Measurements from ENCODE around the gene CNIH1. TPM values are rescaled to one million over a fixed set of nuclear protein-coding genes. Genes with fewer than 3 reads are reported as not detected.
"Not testable (repeated sequence)": the region's sequence is repeated elsewhere in the genome, so short reads cannot be mapped to it uniquely, and the experiment has no call there.

The CNIH1 gene
- total and polyA plus RNA-seq, 7 experiments from 2014 or later: 50.5 to 99.3 (median 59.7) TPM

DNA sequence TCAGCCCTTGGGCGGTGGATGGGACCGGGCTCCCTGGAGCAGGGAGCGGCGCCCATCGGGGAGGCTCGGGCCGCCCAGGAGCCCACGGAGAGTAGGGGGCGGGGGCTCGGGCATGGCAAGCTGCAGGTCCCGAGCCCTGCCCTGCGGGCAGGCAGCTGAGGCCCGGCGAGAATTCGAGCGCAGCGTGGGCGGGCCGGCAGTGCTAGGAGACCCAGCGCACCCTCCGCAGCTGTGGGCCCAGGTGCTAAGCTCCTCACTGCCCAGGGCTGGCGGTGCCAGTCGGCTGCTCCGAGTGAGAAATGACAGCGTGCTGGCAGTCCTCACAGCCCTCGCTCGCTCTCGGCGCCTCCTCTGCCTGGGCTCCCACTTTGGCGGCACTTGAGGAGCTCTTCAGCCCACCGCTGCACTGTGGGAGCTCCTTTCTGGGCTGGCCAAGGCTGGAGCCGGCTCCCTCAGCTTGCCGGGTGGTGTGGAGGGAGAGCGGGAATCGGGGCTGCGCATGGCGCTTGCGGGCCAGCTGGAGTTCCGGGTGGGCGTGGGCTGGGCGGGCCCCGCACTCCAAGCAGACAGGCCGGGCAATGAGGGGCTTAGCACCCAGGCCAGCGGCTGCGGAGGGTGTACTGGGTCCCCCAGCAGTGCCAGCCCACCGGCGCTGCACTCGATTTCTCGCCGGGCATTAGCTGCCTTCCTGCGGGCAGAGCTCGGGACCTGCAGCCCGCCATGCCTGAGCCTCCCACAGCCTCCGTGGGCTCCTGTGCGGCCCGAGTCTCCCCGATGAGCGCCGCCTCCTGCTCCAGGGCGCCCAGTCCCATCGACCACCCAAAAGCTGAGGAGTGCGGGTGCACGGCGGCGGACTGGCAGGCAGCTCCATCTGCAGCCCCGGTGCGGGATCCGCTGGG is 47.9 kb downstream of the CNIH1 start:
- H3K27ac Mint-ChIP-seq; H3K4me3 ChIP-seq (ENCODE audit: low read length); H3K9me3 ChIP-seq (ENCODE audit: control insufficient read depth in 2 of 3, low read length in 3 of 3); H3K36me3 Mint-ChIP-seq; H3K4me1 ChIP-seq (ENCODE audit: control insufficient read depth in 2 of 2, insufficient read depth in 2 of 2, low read length in 2 of 2); H3K27ac ChIP-seq (ENCODE audit: low read depth, low read length); intact Hi-C loops (cut with micrococcal nuclease); CTCF ChIA-PET; H3K27me3 ChIP-seq (ENCODE audit: control insufficient read depth in 2 of 2, insufficient read depth in 2 of 2, low read length in 2 of 2); H3K9me3 Mint-ChIP-seq; DNase-seq; ATAC-seq; POLR2A ChIA-PET; H3K36me3 ChIP-seq (ENCODE audit: control insufficient read depth in 2 of 3, insufficient read depth in 3 of 3, low read length in 3 of 3); H3K4me3 Mint-ChIP-seq: not testable (repeated sequence)
- Mint-ChIP-seq H3K27me3 (peaks cover 4 to 17% (median 5%) of the 10 kb centered on the region in 5 donors), H3K4me1 (peaks cover 0 to 19% (median 8%) of the 10 kb centered on the region in 7 donors)

DNA sequence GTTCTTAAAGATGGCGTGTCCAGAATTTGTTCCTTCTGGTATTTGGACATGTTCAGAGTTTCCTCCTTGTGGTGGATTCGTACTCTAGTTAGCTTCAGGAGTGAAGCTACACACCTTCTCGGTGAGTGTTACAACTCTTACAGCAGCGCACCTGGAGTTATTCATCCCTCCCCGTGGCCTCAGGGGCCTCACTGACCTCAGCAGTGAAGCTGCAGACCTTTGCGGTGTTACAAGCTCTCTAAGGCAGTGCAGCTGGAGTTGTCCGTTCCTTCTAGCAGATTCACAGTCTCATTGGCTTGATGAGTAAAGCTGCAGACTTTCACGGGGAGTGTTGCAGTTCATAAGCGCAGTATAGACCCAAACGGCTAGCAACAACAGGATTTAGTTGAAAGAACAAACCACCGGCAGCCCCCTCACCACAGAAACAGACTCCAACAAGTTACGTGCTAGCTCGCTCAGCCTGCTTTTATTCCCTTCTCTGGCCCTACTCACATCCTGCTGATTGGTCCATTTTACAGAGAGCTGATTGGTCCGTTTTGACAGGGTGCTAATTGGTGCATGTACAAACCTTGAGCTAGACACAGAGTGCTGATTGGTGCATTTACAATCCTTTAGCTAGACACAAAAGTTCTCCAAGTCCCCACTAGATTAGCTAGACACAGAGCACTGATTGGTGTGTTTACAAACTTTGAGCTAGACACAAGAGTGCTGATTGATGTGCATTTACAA is 48.9 kb downstream of the CNIH1 start:
- Mint-ChIP-seq H3K36me3 (no peaks in the 10 kb centered on the region), H3K9me3 (peaks cover 0 to 3% (median 0%) of the 10 kb centered on the region in 11 donors), H3K4me1 (peaks cover 0 to 10% (median 5%) of the 10 kb centered on the region in 7 donors), H3K4me3 (no peak overlapping the region), H3K27me3 (peaks cover 11 to 25% (median 12%) of the 10 kb centered on the region in 5 donors), H3K27ac (no peak overlapping the region)
- Histone ChIP-seq H3K27ac (ENCODE audit: low read depth, low read length) (no peak overlapping the region), H3K9me3 (ENCODE audit: control insufficient read depth in 2 of 3, low read length in 3 of 3) (no peaks in the 10 kb centered on the region), H3K36me3 (ENCODE audit: control insufficient read depth in 2 of 3, insufficient read depth in 3 of 3, low read length in 3 of 3) (no peaks in the 10 kb centered on the region), H3K4me1 (ENCODE audit: control insufficient read depth in 2 of 2, insufficient read depth in 2 of 2, low read length in 2 of 2) (no peaks in the 10 kb centered on the region), H3K27me3 (ENCODE audit: control insufficient read depth in 2 of 2, insufficient read depth in 2 of 2, low read length in 2 of 2) (no peaks in the 10 kb centered on the region), H3K4me3 (ENCODE audit: low read length) (no peak overlapping the region)
- intact Hi-C loops (cut with micrococcal nuclease): no loop called here
- no peak for ATAC-seq
- POLR2A ChIA-PET: no interaction called here
- CTCF ChIA-PET: interaction anchor here (1.1 kb wide), 1 partner anchor 24 kb away, joined by 4 read pairs; no protein-coding TSS in a partner anchor
- DNase-seq: no peak

DNA sequence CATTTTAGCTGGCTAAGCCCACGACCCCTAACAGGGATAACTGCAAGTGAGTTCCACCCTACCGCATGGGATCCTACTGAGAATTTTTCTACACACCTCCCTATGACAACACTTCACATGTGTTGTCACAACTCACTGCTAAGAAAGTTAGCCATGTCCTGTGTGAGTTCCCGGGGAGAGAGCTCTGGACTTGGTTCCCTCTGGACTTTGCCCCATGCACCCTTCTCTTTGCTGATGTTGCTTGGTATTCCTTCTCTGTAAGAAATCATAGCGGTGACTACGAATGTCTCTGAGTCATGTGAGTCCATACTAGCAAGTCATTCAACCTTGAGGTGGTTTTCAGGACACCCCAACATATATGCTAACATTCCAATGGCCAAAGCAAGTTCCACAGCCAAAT is 53.8 kb downstream of the CNIH1 start:
- no peak for DNase-seq
- Mint-ChIP-seq H3K4me1 (peaks cover 0 to 2% (median 0%) of the 10 kb centered on the region in 7 donors), H3K27me3 (peaks cover 13 to 52% (median 16%) of the 10 kb centered on the region in 5 donors), H3K36me3 (no peaks in the 10 kb centered on the region), H3K4me3 (no peak overlapping the region), H3K27ac (no peak overlapping the region), H3K9me3 (no peaks in the 10 kb centered on the region)
- Histone ChIP-seq H3K27me3 (ENCODE audit: control insufficient read depth in 2 of 2, insufficient read depth in 2 of 2, low read length in 2 of 2) (no peaks in the 10 kb centered on the region), H3K4me3 (ENCODE audit: low read length) (no peak overlapping the region), H3K27ac (ENCODE audit: low read depth, low read length) (no peak overlapping the region), H3K36me3 (ENCODE audit: control insufficient read depth in 2 of 3, insufficient read depth in 3 of 3, low read length in 3 of 3) (no peaks in the 10 kb centered on the region), H3K9me3 (ENCODE audit: control insufficient read depth in 2 of 3, low read length in 3 of 3) (no peaks in the 10 kb centered on the region), H3K4me1 (ENCODE audit: control insufficient read depth in 2 of 2, insufficient read depth in 2 of 2, low read length in 2 of 2) (no peaks in the 10 kb centered on the region)
- CTCF ChIA-PET: no interaction called here
- POLR2A ChIA-PET: no interaction called here
- ATAC-seq: no peak
- intact Hi-C loops (cut with micrococcal nuclease): no loop called here

DNA sequence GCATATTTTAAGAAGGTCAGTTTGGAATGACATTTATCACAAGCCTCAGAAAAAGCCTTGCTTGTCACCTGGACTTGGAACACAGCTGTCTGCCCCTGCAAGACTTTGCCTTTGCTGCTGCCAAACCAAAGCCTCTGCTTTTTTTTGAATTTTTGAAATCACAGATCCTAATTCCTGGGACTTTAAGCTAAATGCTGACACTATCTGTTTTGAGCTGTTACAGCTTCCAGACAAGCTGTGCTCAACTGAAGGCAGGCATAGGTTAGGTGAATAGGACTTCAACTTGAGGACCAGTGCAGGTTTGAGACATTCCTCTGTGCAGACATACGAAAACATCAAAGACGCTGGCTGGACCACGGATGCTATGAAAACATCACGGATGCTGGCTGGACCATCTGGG is 55.6 kb downstream of the CNIH1 start:
- H3K4me1 Mint-ChIP-seq: peaks cover 0 to 2% (median 0%) of the 10 kb centered on the region in 7 donors
- no peak overlapping the region for H3K4me3 Mint-ChIP-seq
- H3K27me3 Mint-ChIP-seq: peaks cover 12 to 48% (median 16%) of the 10 kb centered on the region in 5 donors
- no peaks in the 10 kb centered on the region for H3K36me3 ChIP-seq (ENCODE audit: control insufficient read depth in 2 of 3, insufficient read depth in 3 of 3, low read length in 3 of 3)
- no peak overlapping the region for H3K27ac Mint-ChIP-seq
- H3K27me3 ChIP-seq (ENCODE audit: control insufficient read depth in 2 of 2, insufficient read depth in 2 of 2, low read length in 2 of 2): no peaks in the 10 kb centered on the region
- H3K9me3 Mint-ChIP-seq: no peaks in the 10 kb centered on the region
- ATAC-seq: no peak
- no peaks in the 10 kb centered on the region for H3K4me1 ChIP-seq (ENCODE audit: control insufficient read depth in 2 of 2, insufficient read depth in 2 of 2, low read length in 2 of 2)
- ChIA-PET CTCF (no interaction called here), POLR2A (no interaction called here)
- intact Hi-C loops (cut with micrococcal nuclease): no loop called here
- H3K27ac ChIP-seq (ENCODE audit: low read depth, low read length): no peak overlapping the region
- DNase-seq: no peak
- H3K9me3 ChIP-seq (ENCODE audit: control insufficient read depth in 2 of 3, low read length in 3 of 3): no peaks in the 10 kb centered on the region
- no peak overlapping the region for H3K4me3 ChIP-seq (ENCODE audit: low read length)
- H3K36me3 Mint-ChIP-seq: peaks cover 0 to 3% (median 0%) of the 10 kb centered on the region in 5 donors

DNA sequence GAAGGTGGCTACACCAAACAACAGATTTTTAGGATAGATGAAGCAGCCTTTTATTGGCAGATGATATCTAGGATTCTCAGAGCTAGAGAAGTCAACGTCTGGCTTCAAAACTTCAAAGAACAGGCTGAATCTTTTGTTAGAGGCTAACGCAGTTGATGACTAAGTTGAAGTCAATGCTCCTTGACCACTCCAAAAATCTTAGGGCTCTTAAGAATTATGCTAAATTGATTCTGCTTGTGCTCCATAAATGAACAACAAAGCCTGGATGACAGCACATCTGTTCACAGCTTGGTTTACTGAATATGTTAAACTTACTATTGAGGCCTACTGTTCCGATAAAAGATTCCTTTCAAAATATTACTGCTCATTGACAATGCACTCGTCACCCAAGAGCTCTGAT is 57.3 kb downstream of the CNIH1 start:
- POLR2A ChIA-PET: no interaction called here
- Histone ChIP-seq H3K27me3 (ENCODE audit: control insufficient read depth in 2 of 2, insufficient read depth in 2 of 2, low read length in 2 of 2) (no peaks in the 10 kb centered on the region), H3K4me3 (ENCODE audit: low read length) (no peak overlapping the region), H3K9me3 (ENCODE audit: control insufficient read depth in 2 of 3, low read length in 3 of 3) (no peaks in the 10 kb centered on the region), H3K36me3 (ENCODE audit: control insufficient read depth in 2 of 3, insufficient read depth in 3 of 3, low read length in 3 of 3) (no peaks in the 10 kb centered on the region), H3K4me1 (ENCODE audit: control insufficient read depth in 2 of 2, insufficient read depth in 2 of 2, low read length in 2 of 2) (no peaks in the 10 kb centered on the region), H3K27ac (ENCODE audit: low read depth, low read length) (no peak overlapping the region)
- no peak overlapping the region for H3K27ac Mint-ChIP-seq
- H3K4me3 Mint-ChIP-seq: no peak overlapping the region
- intact Hi-C loops (cut with micrococcal nuclease): no loop called here
- H3K36me3 Mint-ChIP-seq: peaks cover 0 to 3% (median 0%) of the 10 kb centered on the region in 5 donors
- H3K9me3 Mint-ChIP-seq: peaks cover 0 to 2% (median 0%) of the 10 kb centered on the region in 11 donors
- peaks cover 0 to 5% (median 0%) of the 10 kb centered on the region in 7 donors for H3K4me1 Mint-ChIP-seq
- ATAC-seq (no peak), DNase-seq (no peak)
- CTCF ChIA-PET: no interaction called here
- H3K27me3 Mint-ChIP-seq: peaks cover 12 to 61% (median 14%) of the 10 kb centered on the region in 5 donors

DNA sequence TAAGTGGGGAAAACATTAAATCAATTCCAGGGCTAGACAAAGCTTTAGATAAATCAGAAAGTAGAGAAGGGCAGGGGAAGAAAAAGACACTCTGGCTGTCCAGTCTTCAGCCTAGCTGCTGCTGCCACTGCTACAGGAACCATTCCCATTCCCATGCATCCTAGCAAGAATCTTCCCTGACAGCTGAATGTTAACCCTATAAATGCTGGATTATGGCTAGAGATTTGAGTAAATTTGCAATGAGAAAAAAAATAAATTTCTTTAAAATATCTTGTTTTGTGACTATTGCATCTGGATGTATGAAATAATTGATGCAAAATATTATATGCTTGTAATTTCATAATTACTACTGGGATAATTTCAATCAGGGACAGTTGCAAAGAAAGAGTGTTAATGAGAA is 59.4 kb downstream of the CNIH1 start:
- Histone ChIP-seq H3K27me3 (ENCODE audit: control insufficient read depth in 2 of 2, insufficient read depth in 2 of 2, low read length in 2 of 2) (no peaks in the 10 kb centered on the region), H3K36me3 (ENCODE audit: control insufficient read depth in 2 of 3, insufficient read depth in 3 of 3, low read length in 3 of 3) (no peaks in the 10 kb centered on the region), H3K4me3 (ENCODE audit: low read length) (no peak overlapping the region), H3K4me1 (ENCODE audit: control insufficient read depth in 2 of 2, insufficient read depth in 2 of 2, low read length in 2 of 2) (no peaks in the 10 kb centered on the region), H3K9me3 (ENCODE audit: control insufficient read depth in 2 of 3, low read length in 3 of 3) (no peaks in the 10 kb centered on the region), H3K27ac (ENCODE audit: low read depth, low read length) (no peak overlapping the region)
- intact Hi-C loops (cut with micrococcal nuclease): no loop called here
- DNase-seq (no peak), ATAC-seq (no peak)
- peaks cover 0 to 3% (median 0%) of the 10 kb centered on the region in 5 donors for H3K36me3 Mint-ChIP-seq
- ChIA-PET POLR2A (no interaction called here), CTCF (interaction anchor here (0.6 kb wide), 1 partner anchor 58 kb away, joined by 3 read pairs; no protein-coding TSS in a partner anchor)
- no peak overlapping the region for H3K4me3 Mint-ChIP-seq
- H3K4me1 Mint-ChIP-seq: peaks cover 0 to 2% (median 0%) of the 10 kb centered on the region in 7 donors
- H3K27me3 Mint-ChIP-seq: peaks cover 0 to 43% (median 7%) of the 10 kb centered on the region in 5 donors
- H3K9me3 Mint-ChIP-seq: peaks cover 0 to 2% (median 0%) of the 10 kb centered on the region in 11 donors
- H3K27ac Mint-ChIP-seq: no peak overlapping the region
